ENCODE measurements around the gene FYN. TPM values are rescaled to one million over a fixed set of nuclear protein-coding genes. Genes with fewer than 3 reads are reported as not detected.

The FYN gene
- total RNA-seq, 2 donors from 2014 or later = 13.7 to 103 TPM

DNA sequence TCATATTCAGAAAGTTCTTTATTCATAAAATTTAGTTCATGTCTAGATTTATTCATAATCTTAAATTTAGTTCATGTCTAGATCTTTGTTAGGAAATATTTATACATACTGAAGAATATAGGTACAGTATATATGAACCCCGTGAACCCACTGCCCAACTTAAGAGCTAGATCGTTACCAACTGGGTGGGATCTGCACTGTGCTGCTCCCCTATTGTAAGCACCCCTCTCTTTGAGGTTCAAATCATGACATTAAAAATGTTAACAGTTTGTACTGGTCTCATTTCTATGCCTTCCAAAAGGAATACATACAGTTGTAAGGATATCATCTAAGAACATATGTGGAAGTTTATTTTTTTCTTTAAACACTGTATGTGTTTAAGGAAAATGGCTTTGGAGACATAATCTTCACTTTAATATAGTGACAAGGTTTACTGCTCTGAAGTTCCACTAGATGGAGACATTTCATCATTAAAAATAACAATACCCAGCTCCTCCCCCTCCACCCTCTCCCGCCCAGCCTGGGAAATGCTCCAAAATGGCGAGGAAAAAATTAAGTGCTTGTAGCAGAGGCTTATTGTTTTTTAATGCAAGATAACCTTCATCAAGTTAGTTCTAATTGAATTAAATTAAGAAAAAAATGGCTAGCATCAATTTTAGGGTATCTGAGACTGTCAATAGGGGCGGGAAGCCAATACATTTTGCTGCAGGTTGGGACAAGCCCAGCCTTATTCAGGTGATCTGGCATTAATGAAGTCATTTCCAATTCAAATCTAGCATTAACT lies 163.4 kb downstream of the FYN start:
- intact Hi-C loops (cut with DNase I) = loop anchor here (1.0 to 5.0 kb wide), 3 partner anchors 162 to 333 kb away; partner anchors contain the start of gene FYN
- no peaks in the 10 kb centered on the region for H3K4me1 ChIP-seq (replicated peaks)
- no peak overlapping the region for H3K4me3 ChIP-seq
- no peaks in the 10 kb centered on the region for H3K36me3 ChIP-seq
- no peaks in the 10 kb centered on the region for H3K27me3 ChIP-seq (replicated peaks; ENCODE audit: insufficient read depth)
- H3K27ac ChIP-seq = no peak overlapping the region
- TF ChIP-seq, protein P1, sequence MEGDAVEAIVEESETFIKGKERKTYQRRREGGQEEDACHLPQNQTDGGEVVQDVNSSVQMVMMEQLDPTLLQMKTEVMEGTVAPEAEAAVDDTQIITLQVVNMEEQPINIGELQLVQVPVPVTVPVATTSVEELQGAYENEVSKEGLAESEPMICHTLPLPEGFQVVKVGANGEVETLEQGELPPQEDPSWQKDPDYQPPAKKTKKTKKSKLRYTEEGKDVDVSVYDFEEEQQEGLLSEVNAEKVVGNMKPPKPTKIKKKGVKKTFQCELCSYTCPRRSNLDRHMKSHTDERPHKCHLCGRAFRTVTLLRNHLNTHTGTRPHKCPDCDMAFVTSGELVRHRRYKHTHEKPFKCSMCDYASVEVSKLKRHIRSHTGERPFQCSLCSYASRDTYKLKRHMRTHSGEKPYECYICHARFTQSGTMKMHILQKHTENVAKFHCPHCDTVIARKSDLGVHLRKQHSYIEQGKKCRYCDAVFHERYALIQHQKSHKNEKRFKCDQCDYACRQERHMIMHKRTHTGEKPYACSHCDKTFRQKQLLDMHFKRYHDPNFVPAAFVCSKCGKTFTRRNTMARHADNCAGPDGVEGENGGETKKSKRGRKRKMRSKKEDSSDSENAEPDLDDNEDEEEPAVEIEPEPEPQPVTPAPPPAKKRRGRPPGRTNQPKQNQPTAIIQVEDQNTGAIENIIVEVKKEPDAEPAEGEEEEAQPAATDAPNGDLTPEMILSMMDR (IDR thresholded peaks at IDR 0.05) = peak; percentile 26 to 92 (median 87)
- TF ChIP-seq POLR2AphosphoS5 (IDR thresholded peaks at IDR 0.05) = peak; percentile 77
- no peak for TF ChIP-seq POLR2A (IDR thresholded peaks at IDR 0.05)
- no peaks in the 10 kb centered on the region for H3K9me3 ChIP-seq
- DNase-seq (ENCODE audit: low spot score) = peak; percentile 60
- whole genome bisulfite sequencing = 20% methylated on average over 5 of the region's 5 CpGs

DNA sequence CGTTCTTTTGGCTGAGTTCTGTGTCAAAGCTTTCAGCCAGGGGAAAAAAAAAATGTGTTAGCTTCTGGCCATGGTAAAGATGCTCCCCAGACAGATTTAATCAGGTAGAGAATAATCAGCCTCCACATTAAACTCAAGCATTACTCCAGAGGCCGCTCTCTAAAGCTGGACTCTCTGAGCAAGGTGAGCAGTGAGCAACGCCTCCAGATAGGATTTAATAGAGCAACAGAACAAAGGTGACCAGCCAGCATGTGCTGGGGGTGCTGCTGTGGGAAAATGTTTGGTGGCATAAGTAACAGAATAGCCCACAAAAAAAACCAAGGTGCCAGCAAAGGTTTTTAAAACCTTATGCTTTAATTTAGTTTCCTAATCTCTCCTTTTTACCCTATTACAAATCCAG lies 164.1 kb downstream of the FYN start:
- Histone ChIP-seq H3K27me3 (replicated peaks; ENCODE audit: insufficient read depth) (no peaks in the 10 kb centered on the region), H3K36me3 (no peaks in the 10 kb centered on the region), H3K4me3 (no peak overlapping the region), H3K27ac (no peak overlapping the region), H3K4me1 (replicated peaks) (no peaks in the 10 kb centered on the region), H3K9me3 (no peaks in the 10 kb centered on the region)
- TF ChIP-seq POLR2AphosphoS5 (IDR thresholded peaks at IDR 0.05) = no peak
- no peak for TF ChIP-seq POLR2A (IDR thresholded peaks at IDR 0.05)
- 64% methylated on average over 3 of the region's 3 CpGs for WGBS
- no peak for DNase-seq (ENCODE audit: low spot score)
- intact Hi-C loops (cut with DNase I) = loop anchor here (1.0 kb wide), 1 partner anchor 334 kb away; no protein-coding TSS in a partner anchor

DNA sequence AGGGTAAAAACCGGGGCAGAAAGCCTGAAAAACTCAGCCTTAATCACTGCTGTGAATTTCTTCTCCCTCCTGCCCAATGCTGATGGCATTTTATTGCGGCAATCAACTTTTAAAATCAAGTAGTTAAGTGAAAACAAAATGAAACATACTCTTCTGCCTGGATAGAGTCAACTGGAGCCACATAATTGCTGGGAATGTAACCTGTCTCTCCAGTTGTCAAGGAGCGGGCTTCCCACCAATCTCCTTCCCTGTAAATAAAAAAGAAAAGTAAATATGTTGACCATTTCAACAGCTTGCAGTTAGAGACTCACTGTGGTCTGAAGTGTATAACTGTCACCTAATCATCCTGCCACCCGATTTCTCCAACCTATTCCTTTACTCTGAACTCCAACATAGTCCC lies 165.5 kb downstream of the FYN start:
- H3K4me3 ChIP-seq = no peak overlapping the region
- H3K9me3 ChIP-seq = no peaks in the 10 kb centered on the region
- H3K27me3 ChIP-seq (replicated peaks; ENCODE audit: insufficient read depth) = no peaks in the 10 kb centered on the region
- intact Hi-C loops (cut with DNase I) = no loop called here
- no peak overlapping the region for H3K27ac ChIP-seq
- H3K4me1 ChIP-seq (replicated peaks) = no peaks in the 10 kb centered on the region
- whole genome bisulfite sequencing = 71% methylated on average over 4 of the region's 4 CpGs
- DNase-seq (ENCODE audit: low spot score) = peak; percentile 38
- no peaks in the 10 kb centered on the region for H3K36me3 ChIP-seq
- peak; percentile 54 for TF ChIP-seq POLR2AphosphoS5 (IDR thresholded peaks at IDR 0.05)
- no peak for TF ChIP-seq POLR2A (IDR thresholded peaks at IDR 0.05)

DNA sequence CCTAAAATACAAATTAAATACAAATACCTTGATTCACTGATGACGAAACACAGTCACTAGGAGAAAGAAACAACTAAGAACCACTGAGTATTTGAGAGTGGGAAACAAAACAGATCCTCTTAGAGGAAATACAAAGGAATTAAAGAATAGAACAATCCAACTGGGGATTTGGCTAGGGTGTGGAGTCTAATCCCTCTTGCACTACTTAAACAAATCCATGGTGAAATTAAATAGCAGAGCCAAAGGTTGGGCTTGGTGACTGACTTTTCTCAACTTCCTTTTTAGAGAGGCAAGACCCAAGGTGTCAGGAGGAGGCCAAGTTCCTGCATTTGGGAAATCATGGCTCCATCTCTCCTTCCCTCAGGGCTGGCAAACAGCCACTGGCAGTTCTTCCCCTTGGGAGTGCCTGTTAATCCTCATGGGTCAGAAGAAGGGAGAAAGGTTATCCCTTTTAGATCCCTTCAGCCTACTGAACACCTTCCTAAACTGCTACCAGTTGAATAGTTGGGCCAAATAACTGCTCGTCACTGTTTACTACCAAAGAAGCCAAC lies 166.3 kb downstream of the FYN start:
- Histone ChIP-seq H3K36me3 (no peaks in the 10 kb centered on the region), H3K4me1 (replicated peaks) (no peaks in the 10 kb centered on the region), H3K27me3 (replicated peaks; ENCODE audit: insufficient read depth) (no peaks in the 10 kb centered on the region), H3K9me3 (no peaks in the 10 kb centered on the region), H3K27ac (no peak overlapping the region), H3K4me3 (no peak overlapping the region)
- TF ChIP-seq POLR2AphosphoS5 (IDR thresholded peaks at IDR 0.05) = no peak
- no peak for TF ChIP-seq POLR2A (IDR thresholded peaks at IDR 0.05)
- TF ChIP-seq, protein P1 (IDR thresholded peaks at IDR 0.05) = no peak
- no peak for DNase-seq (ENCODE audit: low spot score)
- intact Hi-C loops (cut with DNase I) = no loop called here
- WGBS = 94% methylated on average over 2 of the region's 2 CpGs

DNA sequence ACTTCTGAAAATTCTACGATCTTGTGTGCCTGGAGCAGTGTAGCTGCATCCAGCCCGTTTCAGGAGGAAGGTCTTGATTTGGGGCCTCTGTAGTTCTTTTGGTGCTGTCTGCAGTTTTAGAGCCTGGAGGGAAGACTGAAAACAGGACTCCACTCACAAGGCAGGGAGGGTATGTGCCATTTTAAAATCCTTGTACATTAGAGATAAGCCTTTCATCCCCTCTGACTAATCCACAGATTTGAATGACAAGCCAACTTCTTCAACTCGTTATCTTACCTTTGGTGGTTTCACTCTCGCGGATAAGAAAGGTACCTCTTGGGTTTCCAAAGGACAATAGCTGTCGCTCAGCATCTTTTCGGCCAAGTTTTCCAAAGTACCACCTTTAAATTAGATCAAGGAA lies 169.5 kb downstream of the FYN start:
- no peak for TF ChIP-seq POLR2A (IDR thresholded peaks at IDR 0.05)
- no peak for TF ChIP-seq POLR2AphosphoS5 (IDR thresholded peaks at IDR 0.05)
- Histone ChIP-seq H3K36me3 (no peaks in the 10 kb centered on the region), H3K4me1 (replicated peaks) (no peaks in the 10 kb centered on the region), H3K9me3 (no peaks in the 10 kb centered on the region), H3K27ac (no peak overlapping the region), H3K4me3 (no peak overlapping the region), H3K27me3 (replicated peaks; ENCODE audit: insufficient read depth) (no peaks in the 10 kb centered on the region)
- DNase-seq (ENCODE audit: low spot score) = no peak
- intact Hi-C loops (cut with DNase I) = no loop called here
- 96% methylated on average over 7 of the region's 7 CpGs for WGBS

DNA sequence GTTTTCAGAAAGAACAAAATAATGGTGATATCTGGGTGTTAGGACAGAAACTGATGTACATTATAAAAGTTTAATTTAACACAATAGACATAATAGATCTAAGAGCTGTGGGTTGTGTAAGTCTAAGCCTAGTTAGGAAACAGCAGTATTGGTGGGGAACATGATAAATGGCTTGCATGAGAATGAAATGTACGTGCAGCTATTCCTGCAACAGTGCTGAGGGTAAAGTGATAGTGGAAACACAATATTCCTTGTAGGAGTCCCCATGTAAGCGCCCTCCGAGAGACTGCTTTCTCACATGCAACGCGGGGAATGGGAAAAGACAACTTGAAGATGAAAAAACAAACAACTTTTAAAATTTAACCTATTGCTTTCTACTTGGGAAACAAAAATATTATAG lies 171.0 kb downstream of the FYN start:
- H3K9me3 ChIP-seq = no peaks in the 10 kb centered on the region
- no peak for DNase-seq (ENCODE audit: low spot score)
- intact Hi-C loops (cut with DNase I) = no loop called here
- WGBS = 93% methylated on average over 5 of the region's 5 CpGs
- no peaks in the 10 kb centered on the region for H3K4me1 ChIP-seq (replicated peaks)
- H3K4me3 ChIP-seq = no peak overlapping the region
- TF ChIP-seq, protein P1 (IDR thresholded peaks at IDR 0.05) = no peak
- TF ChIP-seq POLR2AphosphoS5 (IDR thresholded peaks at IDR 0.05) (no peak), POLR2A (IDR thresholded peaks at IDR 0.05) (no peak)
- H3K27ac ChIP-seq = no peak overlapping the region
- H3K36me3 ChIP-seq = no peaks in the 10 kb centered on the region
- H3K27me3 ChIP-seq (replicated peaks; ENCODE audit: insufficient read depth) = no peaks in the 10 kb centered on the region
